ENCODE results near the gene GAS1.

GRCh38 chr9:86962692-86963091, 15.4 kb upstream of the GAS1 start:
- no peak for TF ChIP-seq NRF1 (conservative IDR thresholded peaks at IDR 0.05; ENCODE audit: low read depth, low read length)
- no peak for TF ChIP-seq CTCF (IDR thresholded peaks at IDR 0.05 in 2 of 3, conservative IDR thresholded peaks at IDR 0.05 in 1 of 3; ENCODE audit: control insufficient read depth in 2 of 3, extremely low read depth in 1 of 3, insufficient read depth in 1 of 3, low read depth in 3 of 3, low read length in 3 of 3)
- TF ChIP-seq ZBED1 (IDR thresholded peaks at IDR 0.05; ENCODE audit: borderline replicate concordance): no peak
- no peak for TF ChIP-seq GATAD2B (conservative IDR thresholded peaks at IDR 0.05; ENCODE audit: low read depth)
- TF ChIP-seq ZNF24 (IDR thresholded peaks at IDR 0.05): no peak
- no peak for TF ChIP-seq POLR2A (IDR thresholded peaks at IDR 0.05; ENCODE audit: low read depth, low read length)
- TF ChIP-seq CREM (IDR thresholded peaks at IDR 0.05; ENCODE audit: low read depth): no peak
